Measurements from ENCODE around the gene ACSL5.

ACSL5 gene

GRCh38 chr10:112475575-112476218 is 101.8 kb downstream of the ACSL5 start:
- peak; percentile 60 for TF ChIP-seq CTCF (conservative IDR thresholded peaks at IDR 0.05; ENCODE audit: low read depth, low read length)
- no peak overlapping the region for H3K4me3 ChIP-seq (ENCODE audit: low read length)
- no peak for DNase-seq (ENCODE audit: low read depth)
